HG02981 (cell line): ENCODE measurements around the gene PLPP4.
A peak's percentile ranks its signal among the peaks of the same experiment; 100 is the strongest.

Source experiments
- ATAC-seq: cut with Tn5 transposase; IDR thresholded peaks from one replicate; pipeline ENCODE4 v1.9.1; 2021; ENCODE audit warnings: mild to moderate bottlenecking, moderate library complexity; ENCODE audit not compliant: unreplicated experiment

PLPP4 gene

GRCh38 chr10:120607016-120607709, 150.1 kb downstream of the PLPP4 start:
- peak; percentile 26 for ATAC-seq

GRCh38 chr10:120607710-120608703, 151.0 kb downstream of the PLPP4 start:
- peak; percentile 36 for ATAC-seq

DNA sequence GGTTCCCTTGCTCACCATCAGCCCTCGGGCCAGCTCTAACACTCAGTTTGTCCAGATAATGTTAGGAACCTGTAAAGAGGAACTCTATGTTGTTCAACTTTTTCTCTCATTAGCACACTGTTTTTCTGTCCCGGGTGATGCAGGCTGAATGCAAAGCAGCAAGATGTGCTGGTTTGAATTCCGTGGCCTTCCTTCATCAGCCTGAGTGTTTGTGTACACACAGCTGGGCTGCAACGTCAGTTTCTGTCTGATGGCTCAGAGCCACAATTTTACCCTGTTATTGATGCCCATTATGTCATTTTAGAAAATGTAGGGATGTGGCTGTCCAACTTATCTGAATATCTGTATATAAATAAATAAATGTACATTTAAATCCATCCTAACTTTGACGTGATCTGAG, 152.0 kb downstream of the PLPP4 start:
- ATAC-seq = no peak

DNA sequence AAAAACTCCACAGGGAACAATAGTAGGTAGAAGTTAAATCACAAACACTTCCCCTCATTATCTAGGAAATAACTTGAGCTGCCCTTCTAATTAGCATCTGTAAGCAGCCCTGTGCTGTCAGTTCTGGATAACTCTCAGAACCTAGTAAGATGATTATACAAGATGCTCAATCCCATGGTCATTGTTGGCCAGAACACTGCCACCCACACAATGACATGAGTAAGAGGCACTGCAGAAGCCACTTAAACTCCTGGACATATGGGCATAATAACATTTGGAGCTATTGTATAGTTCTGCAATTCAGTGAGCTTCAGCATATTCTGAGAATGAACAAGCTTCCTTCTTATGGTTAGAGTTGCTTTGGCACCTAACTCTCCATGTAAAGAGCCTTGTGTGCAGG, 153.8 kb downstream of the PLPP4 start:
- no peak for ATAC-seq

DNA sequence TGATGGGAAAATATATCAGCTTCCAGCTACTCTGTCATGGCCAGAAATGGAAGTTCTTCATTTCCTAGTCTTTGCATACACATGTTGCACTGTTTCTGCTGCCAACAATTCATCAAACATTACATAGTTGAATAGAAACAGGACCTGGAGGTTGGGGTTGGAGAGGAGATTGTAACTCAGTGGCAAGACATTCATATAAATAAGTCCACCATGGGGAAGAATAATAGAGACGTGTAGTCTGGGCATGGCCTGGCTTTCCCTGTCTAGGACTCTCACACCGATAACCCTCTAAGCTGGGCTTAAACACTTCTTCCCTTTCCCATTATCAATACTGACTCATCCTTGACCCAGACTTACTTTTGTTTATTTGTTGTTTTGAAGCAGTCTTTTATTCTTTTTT, 155.7 kb downstream of the PLPP4 start:
- no peak for ATAC-seq

DNA sequence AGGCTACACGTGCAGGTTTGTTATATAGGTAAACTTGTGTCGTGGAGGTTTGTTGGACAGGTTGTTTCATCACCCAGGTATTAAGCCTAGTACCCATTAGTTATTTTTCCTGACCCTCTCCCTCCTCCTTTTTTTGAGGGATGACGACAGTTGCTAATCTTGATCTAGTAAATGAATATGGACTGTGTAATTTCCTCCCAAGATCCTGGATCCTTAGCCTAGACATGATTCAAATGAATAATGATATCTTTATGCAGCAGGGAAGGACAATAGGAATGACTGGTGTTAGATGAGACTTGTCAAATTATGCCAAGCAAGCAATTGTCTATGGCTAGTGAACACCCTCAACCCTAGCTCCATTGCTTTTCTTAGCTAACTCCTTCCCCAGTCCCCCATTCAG, 156.2 kb downstream of the PLPP4 start:
- ATAC-seq = no peak

DNA sequence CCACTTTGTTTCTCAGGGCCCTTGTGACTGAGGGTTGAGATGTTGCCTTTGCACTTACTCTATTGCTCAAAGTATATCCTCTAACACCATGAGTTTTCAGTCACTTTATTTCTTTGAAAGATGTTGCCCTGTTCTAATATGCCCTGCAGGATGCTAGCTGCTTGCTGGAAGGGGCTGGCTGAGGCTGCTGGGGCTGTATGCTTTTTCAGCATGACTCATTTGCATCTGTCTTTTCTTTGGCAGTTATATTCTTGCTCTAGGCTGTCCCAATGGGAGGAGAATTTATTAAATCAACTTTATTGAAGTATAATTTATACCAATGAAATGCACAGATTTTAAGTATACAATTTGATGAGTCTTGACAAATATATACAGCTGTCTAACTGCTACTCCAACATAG, 157.7 kb downstream of the PLPP4 start:
- no peak for ATAC-seq

- ATAC-seq = no peak
Observed at GRCh38 chr10:120616311-120616911, 159.4 kb downstream of the PLPP4 start.

- ATAC-seq = no peak
Observed at GRCh38 chr10:120628197-120628596, 171.2 kb downstream of the PLPP4 start.

GRCh38 chr10:120630266-120630665, 173.2 kb downstream of the PLPP4 start:
- no peak for ATAC-seq

- no peak for ATAC-seq
Observed at GRCh38 chr10:120632047-120632446, 175.0 kb downstream of the PLPP4 start.

DNA sequence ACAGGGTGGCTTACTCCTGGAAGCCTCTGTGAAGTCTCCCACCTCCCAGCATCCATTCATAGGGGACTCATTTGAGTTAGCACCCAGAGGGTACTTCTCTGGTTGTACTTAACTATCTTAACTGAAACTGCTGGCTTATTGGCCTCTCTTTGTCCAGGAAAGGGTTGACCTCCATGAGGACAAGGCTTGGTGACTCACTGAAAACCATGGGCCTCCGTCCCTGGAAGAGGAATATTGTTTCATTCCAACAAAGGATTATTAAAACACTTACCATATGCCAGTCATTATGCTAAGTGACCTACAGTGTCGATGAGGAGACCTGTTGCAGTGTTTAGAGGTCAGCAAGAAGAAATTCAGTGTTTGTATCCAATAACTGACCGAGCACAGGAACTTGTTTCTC, 175.9 kb downstream of the PLPP4 start:
- ATAC-seq = no peak

GRCh38 chr10:120634659-120635058, 177.6 kb downstream of the PLPP4 start:
- no peak for ATAC-seq
